ENCODE results near the gene FASTK.

- TF ChIP-seq CTCF (IDR thresholded peaks at IDR 0.05) (no peak), EZH2 (IDR thresholded peaks at IDR 0.05) (no peak)
Observed at GRCh38 chr7:151088019-151088855, 7.6 kb upstream of the FASTK start.
